ENCODE measurements around the gene DNAH11.
"Not testable (repeated sequence)": the region's sequence is repeated elsewhere in the genome, so short reads cannot be mapped to it uniquely, and the experiment has no call there.

Gene DNAH11

DNA sequence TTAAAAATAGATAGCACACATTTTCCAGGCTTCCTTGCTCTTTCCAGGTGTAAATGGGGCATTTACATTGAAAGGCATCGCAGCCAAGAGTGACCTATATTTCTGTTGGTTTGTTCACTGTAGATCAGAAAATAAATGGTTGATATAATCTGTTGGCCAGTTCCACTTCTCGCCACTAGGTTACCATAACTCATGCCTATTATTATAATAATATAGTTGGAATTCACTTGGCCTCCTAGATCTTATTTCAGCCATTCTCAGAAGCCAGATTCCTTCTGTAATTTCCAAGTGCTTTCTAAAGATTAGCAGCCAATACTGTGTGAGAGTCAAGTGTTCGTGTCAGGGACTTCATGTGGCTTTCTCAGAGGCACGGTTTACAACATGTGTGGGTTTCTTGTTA, 179.5 kb downstream of the DNAH11 start:
- FAIRE-seq: no peak

DNA sequence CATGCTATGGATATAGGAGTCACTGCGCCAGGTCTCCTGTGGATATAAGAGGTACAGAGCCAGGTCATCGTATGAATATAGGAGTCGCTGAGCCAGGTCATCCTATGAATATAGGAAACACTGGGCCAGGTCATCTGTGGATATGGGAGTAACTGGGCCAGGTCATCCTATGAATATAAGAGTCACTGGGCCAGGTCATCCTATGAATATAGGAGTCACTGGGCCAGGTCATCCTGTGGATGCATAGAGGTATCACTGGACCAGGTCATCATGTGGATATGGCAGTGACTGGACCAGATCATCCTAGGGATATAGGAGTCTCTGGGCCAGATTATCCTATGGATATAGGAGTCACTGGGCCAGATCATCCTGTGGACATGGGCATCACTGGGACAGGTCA, 181.7 kb downstream of the DNAH11 start:
- no peak for FAIRE-seq

- no peak for FAIRE-seq
Measured at GRCh38 chr7:21730399-21730798, 187.6 kb downstream of the DNAH11 start.

DNA sequence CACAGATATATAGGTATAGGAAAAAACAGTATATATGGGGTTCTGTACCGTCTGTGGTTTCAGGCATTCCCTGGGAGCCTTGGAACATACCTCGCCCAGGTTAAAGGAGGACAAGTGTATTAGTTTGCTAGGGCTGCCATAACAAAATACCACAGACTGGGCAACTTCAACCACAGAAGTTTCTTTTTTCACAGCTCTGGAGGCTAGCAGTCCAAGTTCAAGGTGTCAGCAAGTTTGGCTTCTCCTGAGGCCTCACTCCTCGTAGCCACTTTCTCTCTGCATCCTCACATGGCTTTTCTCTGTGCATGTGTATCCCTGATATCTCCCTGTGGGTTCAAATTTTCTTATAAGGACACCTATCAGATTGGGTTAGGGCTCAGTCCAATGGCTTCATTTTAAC, 189.1 kb downstream of the DNAH11 start:
- no peak for FAIRE-seq

GRCh38 chr7:21732956-21733355, 190.1 kb downstream of the DNAH11 start:
- not testable (repeated sequence) for FAIRE-seq

DNA sequence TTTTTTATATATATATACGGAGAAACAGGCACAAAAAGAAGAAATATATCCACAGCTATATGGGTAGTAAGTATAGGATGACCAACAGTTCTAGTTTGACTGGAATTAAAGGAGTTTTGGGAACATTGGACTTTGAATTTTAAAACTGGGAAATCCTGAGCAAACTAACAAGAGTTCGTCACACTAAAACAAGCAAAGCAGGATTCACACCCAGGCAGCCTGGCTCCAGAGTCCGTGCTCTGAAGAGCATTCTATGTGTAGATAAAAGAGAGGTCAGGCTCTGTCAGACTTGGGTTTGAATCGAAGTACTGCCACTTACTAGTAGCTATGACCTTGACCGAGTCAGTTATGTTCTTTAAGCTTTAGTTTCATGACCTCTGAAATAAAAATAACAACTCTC, 191.0 kb downstream of the DNAH11 start:
- no peak for FAIRE-seq

DNA sequence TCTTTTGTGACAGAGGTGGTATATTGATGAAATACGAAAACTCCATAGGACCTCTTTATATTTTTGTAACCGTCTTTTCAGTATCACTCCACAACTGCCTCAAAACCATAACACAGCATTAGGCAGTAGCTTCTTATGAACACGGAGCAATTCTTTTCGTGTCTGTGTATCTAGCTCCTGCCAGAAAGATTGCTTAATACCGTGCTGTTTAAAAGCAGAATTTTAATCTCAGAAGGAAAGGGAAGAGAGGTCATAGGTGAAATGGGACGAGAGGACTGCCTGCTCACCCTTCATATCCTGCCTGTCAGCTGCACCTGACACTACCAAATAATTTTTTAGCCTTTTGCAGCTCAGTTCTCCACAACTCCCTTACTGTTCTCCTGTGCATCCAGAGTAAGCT, 200.7 kb downstream of the DNAH11 start:
- FAIRE-seq: no peak

- no peak for FAIRE-seq
Measured at GRCh38 chr7:21746949-21747348, 204.1 kb downstream of the DNAH11 start.

GRCh38 chr7:21747806-21748205, 205.0 kb downstream of the DNAH11 start:
- FAIRE-seq: no peak

GRCh38 chr7:21749378-21749777, 206.5 kb downstream of the DNAH11 start:
- FAIRE-seq: no peak

DNA sequence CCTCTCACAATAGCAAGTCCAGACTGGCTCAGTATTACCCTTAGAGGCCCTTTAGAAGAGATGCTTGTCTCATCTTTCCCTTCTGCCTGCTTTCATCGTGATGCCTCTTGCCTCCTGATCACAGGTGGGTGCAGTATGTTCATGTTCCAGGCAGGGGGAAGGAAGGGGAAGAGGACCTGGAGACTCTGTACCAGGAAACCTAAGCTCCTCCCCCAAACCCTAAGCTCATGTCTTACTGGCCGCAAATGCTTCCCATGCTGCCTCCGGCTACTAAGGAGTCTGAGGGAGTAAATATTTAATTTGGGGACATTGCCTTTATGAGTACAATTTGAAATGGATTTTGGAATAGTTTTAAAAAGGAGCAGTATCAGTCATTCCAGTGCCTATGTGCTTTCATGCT, 210.2 kb downstream of the DNAH11 start:
- FAIRE-seq: no peak

GRCh38 chr7:21754963-21755362, 212.1 kb downstream of the DNAH11 start:
- no peak for FAIRE-seq

- FAIRE-seq: no peak
Measured at GRCh38 chr7:21757537-21758282, 214.9 kb downstream of the DNAH11 start.

DNA sequence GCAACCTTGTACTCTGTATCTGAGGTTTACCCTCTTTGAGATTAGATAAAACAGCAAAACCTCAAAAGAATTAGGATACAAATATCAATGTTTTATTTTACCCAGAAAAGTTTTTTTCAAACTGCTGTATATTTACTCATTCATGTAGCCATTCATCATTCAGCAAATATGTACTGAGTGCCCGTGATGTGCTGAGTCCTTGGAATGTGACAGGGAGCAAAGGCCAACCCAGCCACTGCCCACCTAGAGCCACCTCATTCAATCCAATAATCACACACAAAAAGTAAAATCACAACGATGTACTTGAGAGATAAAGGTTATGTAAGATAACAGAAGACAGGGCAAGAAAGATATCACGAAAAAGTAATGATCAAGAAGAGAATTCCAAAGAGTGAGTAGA, 215.4 kb downstream of the DNAH11 start:
- FAIRE-seq: no peak

DNA sequence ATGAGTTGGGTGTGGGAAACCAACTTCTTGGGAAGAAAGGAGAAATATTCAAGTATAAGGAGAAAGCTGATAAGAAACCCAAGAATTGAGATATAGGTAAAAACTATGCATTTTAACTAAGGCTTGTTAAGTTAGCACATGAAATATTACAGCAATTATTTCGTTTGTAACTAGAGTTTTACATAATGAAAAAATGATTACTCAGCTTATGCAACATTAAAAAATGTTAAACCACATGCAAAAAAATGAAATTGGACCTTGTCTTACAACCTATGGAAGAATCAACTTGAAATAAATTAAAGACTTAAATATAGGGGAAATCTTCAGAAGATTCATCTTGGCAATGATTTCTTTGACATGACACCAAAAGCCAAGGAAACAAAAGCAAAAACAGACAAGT, 219.6 kb downstream of the DNAH11 start:
- no peak for FAIRE-seq

GRCh38 chr7:21763818-21764217, 221.0 kb downstream of the DNAH11 start:
- FAIRE-seq: no peak

DNA sequence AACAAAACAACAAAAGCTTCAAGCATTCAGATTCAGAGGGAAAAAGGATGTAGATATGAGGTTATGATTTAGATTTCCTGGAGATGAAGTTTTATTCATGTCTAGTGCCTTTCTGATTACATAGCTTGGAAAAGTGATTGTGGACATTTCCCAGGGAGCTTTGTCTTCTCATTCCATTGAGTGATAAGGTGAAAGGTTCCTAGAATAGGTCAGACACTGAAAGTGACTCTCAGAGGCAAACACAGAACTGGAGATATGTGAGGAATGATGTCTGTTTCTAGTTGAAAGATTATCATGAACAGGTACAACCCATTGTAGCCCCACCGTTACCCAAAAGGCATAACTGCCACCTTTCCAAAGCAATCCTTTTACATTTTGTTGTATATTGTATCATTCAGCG, 223.4 kb downstream of the DNAH11 start:
- FAIRE-seq: no peak

GRCh38 chr7:21767300-21767900, 224.6 kb downstream of the DNAH11 start:
- peak; percentile 94 for FAIRE-seq

DNA sequence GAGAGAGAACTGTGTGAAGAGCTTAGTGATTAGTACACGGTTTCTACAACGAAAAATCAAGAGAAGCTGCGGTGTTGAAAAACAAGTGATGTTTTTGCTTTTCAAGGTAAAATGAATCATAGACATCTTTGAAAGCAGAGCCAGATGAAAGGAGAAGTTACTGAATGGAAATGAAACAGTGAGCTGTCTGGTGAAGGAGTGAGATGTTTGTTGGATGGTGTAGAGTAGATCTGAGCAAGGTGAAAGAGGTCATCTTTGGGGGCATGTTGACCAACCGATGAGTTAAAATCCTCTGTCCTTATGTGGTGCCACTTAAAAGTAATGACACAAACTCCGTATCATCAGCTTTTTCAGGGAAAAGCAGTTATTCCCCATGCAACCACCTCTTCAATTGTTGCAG, 225.4 kb downstream of the DNAH11 start:
- no peak for FAIRE-seq

DNA sequence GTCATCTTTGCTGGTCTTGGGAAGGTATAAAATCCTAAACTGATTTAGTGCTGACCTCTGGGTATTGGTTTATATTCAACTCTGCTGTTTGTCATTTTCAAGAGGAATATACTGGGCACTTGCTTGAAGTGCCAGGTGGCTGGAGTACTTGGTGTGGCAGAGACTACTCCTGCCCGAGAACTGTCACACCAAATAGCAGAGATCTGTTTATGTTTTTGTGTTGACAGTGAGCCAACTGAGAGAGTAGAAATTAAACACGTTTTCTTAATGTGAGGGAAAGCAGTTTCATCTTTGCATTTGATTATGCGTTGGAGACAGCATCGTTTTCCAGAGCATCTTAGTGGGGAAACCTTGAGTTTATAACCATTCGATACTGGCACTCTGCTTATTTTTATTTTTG, 228.4 kb downstream of the DNAH11 start:
- no peak for FAIRE-seq

DNA sequence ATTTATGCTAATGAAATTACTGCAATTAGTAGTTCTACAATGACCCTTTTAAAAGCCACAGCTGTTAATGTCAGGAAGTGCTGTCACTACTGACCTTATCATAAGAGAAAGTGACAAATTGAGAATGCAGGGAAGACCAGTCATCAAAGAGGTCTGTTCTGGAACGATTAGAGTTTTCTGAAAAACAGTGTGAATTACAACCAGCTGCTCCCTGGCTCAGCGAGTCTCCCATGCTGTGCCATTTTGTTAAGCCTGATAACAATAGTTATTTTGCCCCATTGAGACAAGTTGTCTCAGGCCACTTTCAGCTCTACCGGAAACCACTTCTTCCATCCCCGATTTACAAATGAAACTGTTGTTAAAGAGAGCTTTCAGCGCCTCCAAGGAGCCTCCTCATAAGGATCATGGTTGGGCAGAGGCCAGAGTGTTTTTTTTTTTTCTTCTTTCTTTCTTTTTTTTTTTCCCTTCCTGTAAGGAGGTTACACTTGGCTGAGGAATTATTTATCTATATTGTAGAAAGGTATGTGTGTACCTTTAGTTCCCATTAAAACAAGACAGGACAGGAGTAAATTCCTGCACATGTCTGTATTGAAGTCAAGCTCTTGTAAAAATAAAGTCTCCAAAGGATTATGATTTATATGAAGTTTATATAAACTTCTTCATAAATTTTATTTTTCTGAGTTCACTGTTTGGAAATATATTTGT, 229.2 kb downstream of the DNAH11 start:
- peak; percentile 19 for FAIRE-seq

DNA sequence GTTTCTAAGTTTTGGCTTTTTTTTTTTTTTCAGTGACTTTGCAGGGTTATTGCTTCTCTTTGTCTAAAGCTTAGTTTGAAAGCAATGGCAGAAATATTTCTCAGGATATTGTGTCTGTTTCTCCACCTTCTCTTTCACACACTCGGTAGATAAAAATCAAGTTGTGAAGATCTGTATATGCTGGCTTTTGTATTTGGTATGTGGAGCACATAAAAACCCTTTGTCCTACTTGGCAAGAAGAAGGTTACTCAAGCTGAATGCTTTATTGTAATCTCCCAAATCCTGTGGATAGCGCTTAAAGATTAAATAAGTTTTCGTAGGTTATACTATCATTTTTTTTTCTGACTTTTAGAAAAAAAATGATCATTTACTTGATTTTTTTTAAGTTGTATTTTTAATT, 230.5 kb downstream of the DNAH11 start:
- FAIRE-seq: no peak

DNA sequence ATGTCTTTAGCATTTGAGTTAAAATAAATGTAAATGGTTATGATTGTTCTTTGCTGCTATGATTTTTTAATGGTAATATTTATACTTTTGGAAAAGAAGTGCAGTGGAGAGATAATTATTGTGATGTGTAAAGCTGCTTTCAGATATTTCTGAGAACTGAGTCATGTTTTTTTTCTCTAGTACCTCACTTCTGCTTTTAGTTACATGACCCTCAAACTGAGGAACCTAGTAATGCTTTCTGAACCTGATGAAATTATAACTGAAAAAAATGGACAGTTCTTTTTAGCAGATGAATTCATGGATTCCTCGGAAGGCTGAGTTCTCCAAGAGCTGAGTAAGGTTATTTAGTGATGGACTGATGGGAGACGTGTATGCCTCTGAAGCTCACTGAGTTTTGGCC, 235.1 kb downstream of the DNAH11 start:
- no peak for FAIRE-seq

DNA sequence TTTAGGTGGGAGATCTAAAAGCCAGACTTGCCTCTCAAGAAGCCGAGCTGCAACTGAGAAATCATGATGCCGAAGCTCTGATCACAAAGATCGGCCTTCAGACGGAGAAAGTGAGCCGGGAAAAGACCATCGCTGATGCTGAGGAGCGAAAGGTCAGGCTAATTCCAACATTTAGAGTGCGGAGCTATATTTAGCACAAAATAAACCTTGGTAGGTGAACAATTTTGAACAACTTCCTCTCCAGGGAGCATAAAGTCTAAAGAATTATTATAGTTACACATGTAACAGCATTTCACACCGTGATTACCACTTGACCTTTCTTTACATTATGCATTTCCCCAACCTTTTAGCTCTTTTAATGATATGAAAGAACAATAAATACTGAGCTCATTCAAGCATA, 236.1 kb downstream of the DNAH11 start:
- FAIRE-seq: no peak

Data from G401.6 (cell line).